ENCODE data around the gene RAMP1. TPM values are rescaled to one million over a fixed set of nuclear protein-coding genes. Genes with fewer than 3 reads are reported as not detected.

The RAMP1 gene
- total RNA-seq, 2 donors from 2014 or later: 75.3 to 300 TPM

DNA sequence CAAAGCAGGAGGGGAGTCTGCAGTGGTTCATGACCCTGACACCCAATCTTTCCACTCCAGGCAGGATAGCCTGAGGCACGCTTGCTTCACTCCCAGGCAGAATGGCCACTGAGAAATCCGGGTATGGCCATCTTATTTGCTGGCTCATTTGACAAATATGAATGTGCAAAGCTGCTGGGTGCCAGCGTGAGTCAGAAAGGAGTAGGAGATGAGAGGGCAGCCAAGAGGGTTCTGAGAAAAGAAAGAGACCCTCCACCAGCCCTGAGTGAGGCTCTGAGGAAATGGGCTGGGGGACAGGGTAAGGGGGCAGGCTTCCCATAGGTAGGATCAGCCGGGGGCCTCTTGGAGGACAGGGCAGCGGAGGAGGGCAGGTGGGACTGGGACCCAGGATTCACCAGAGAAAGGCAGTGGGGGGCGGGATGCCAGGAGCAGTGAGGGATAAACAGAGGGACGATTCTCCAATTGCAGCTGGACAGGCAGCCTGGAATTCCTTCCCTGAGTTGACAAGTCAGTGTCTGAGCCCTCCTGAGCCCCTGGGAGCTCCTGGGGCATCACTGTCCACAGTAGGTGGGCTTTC, 15.2 kb downstream of the RAMP1 start:
- no peak overlapping the region for H3K27ac ChIP-seq
- no peaks in the 10 kb centered on the region for H3K36me3 ChIP-seq
- DNase-seq (ENCODE audit: low spot score): no peak
- H3K9me3 ChIP-seq: no peaks in the 10 kb centered on the region
- TF ChIP-seq POLR2A (IDR thresholded peaks at IDR 0.05): no peak
- TF ChIP-seq, protein P1, sequence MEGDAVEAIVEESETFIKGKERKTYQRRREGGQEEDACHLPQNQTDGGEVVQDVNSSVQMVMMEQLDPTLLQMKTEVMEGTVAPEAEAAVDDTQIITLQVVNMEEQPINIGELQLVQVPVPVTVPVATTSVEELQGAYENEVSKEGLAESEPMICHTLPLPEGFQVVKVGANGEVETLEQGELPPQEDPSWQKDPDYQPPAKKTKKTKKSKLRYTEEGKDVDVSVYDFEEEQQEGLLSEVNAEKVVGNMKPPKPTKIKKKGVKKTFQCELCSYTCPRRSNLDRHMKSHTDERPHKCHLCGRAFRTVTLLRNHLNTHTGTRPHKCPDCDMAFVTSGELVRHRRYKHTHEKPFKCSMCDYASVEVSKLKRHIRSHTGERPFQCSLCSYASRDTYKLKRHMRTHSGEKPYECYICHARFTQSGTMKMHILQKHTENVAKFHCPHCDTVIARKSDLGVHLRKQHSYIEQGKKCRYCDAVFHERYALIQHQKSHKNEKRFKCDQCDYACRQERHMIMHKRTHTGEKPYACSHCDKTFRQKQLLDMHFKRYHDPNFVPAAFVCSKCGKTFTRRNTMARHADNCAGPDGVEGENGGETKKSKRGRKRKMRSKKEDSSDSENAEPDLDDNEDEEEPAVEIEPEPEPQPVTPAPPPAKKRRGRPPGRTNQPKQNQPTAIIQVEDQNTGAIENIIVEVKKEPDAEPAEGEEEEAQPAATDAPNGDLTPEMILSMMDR (IDR thresholded peaks at IDR 0.05): no peak
- no peak for TF ChIP-seq POLR2AphosphoS5 (IDR thresholded peaks at IDR 0.05)
- intact Hi-C loops (cut with DNase I): no loop called here
- 69% methylated on average over 7 of the region's 7 CpGs for WGBS
- H3K4me3 ChIP-seq: no peak overlapping the region
- H3K4me1 ChIP-seq (replicated peaks): peaks cover 9% of the 10 kb centered on the region
- no peaks in the 10 kb centered on the region for H3K27me3 ChIP-seq (replicated peaks; ENCODE audit: insufficient read depth)

DNA sequence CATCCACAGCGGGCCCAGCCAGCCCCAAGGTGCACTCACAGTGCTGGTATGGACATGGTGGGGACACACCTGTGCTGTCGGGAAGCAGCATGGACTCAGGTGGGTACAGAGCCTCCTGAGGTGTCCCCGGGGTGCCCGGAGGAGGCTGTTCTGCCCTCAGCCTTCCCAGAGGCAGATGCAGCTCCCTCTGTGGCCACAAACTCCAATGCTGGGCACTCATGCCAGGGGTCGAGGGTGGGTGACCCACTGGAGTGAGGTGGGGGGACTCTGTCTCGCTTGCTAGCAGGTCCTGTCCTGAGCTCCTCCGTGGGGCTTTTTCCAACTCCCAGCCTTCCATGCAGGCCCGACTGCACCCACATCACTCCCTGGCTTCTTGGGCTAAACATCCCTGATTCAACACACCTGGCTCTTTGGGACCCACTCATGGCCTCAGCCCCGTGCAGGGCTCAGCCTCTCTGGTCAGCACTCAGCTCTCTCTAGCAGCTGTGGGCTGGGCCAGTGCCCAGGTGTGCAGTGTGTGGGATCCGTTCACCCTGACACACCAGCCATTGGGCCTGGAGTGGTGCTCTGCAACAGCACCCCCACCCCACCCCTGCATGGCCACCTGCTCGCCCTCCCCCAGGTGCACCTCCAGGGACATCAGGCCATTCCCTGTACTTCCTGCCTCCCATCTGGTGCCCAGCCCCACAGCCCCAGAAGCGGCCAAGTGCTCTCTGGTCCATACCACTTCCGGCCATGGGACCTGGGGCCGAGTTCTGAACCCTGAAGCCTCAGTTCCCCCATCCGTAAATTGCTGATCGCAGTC, 16.0 kb downstream of the RAMP1 start:
- Histone ChIP-seq H3K4me1 (replicated peaks) (peaks cover 9% of the 10 kb centered on the region), H3K27ac (no peak overlapping the region)

DNA sequence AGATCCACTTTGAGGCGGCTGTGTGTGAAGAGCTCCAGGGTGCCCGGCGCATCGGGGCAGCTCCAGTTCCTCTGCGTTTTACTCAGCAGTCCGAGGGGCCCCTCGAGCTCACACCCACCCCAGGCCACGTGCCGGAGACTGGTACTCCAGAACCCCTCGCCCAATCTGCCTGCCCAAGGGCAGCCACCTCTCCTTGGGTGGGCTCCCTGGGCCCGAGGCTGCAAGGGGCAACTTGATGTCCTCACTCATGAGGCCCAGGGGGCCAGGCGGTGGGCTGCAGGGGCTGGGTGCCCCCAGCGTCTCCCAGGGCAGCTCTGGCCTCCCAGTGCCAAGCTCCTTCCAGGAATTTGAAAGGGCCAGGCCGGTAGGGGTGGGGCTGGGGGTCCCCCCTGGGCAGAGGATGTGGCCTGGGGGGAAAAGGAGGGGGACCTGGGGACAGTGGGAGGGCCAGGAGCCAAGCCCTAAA, 16.7 kb downstream of the RAMP1 start:
- Histone ChIP-seq H3K27ac (no peak overlapping the region), H3K4me1 (replicated peaks) (peaks cover 9% of the 10 kb centered on the region), H3K36me3 (no peaks in the 10 kb centered on the region), H3K9me3 (no peaks in the 10 kb centered on the region), H3K27me3 (replicated peaks; ENCODE audit: insufficient read depth) (no peaks in the 10 kb centered on the region), H3K4me3 (no peak overlapping the region)
- DNase-seq (ENCODE audit: low spot score): no peak
- TF ChIP-seq POLR2A (IDR thresholded peaks at IDR 0.05) (no peak), POLR2AphosphoS5 (IDR thresholded peaks at IDR 0.05) (no peak)
- TF ChIP-seq, protein P1 (IDR thresholded peaks at IDR 0.05): no peak
- 85% methylated on average over 14 of the region's 14 CpGs for WGBS
- intact Hi-C loops (cut with DNase I): no loop called here

More for the DNA sequence above, 16.0 kb downstream of the RAMP1 start:
- TF ChIP-seq, protein P1 (IDR thresholded peaks at IDR 0.05): no peak
- no peak for TF ChIP-seq POLR2AphosphoS5 (IDR thresholded peaks at IDR 0.05)
- TF ChIP-seq POLR2A (IDR thresholded peaks at IDR 0.05): no peak
- H3K36me3 ChIP-seq: no peaks in the 10 kb centered on the region
- no peak overlapping the region for H3K4me3 ChIP-seq
- H3K27me3 ChIP-seq (replicated peaks; ENCODE audit: insufficient read depth): no peaks in the 10 kb centered on the region
- no peak for DNase-seq (ENCODE audit: low spot score)
- intact Hi-C loops (cut with DNase I): no loop called here
- WGBS: 90% methylated on average over 16 of the region's 16 CpGs
- no peaks in the 10 kb centered on the region for H3K9me3 ChIP-seq

DNA sequence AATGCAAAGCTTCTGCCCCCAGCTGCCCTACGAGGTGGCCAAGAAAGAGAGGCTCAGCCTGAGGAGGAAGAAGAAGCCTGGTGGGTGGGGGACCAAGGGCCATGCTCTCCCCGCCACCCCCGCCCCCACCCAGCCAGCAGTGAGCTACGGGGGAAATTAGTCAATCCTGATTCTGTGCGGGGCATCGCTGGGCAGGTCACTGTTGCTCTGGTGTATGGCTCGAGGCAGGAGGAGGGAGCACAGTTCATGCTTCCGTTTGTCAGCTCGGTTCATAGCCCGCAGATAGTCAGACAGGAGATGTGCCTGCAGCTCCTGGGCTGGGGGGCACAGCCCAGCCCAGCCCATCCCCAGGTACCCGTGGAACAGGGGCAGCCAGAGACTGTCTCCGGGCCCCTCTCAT, 17.1 kb downstream of the RAMP1 start:
- no peak overlapping the region for H3K4me3 ChIP-seq
- TF ChIP-seq POLR2A (IDR thresholded peaks at IDR 0.05): no peak
- H3K4me1 ChIP-seq (replicated peaks): peaks cover 9% of the 10 kb centered on the region
- DNase-seq (ENCODE audit: low spot score): no peak
- H3K27me3 ChIP-seq (replicated peaks; ENCODE audit: insufficient read depth): no peaks in the 10 kb centered on the region
- intact Hi-C loops (cut with DNase I): no loop called here
- H3K27ac ChIP-seq: no peak overlapping the region
- no peaks in the 10 kb centered on the region for H3K9me3 ChIP-seq
- WGBS: 86% methylated on average over 6 of the region's 12 CpGs
- H3K36me3 ChIP-seq: no peaks in the 10 kb centered on the region

DNA sequence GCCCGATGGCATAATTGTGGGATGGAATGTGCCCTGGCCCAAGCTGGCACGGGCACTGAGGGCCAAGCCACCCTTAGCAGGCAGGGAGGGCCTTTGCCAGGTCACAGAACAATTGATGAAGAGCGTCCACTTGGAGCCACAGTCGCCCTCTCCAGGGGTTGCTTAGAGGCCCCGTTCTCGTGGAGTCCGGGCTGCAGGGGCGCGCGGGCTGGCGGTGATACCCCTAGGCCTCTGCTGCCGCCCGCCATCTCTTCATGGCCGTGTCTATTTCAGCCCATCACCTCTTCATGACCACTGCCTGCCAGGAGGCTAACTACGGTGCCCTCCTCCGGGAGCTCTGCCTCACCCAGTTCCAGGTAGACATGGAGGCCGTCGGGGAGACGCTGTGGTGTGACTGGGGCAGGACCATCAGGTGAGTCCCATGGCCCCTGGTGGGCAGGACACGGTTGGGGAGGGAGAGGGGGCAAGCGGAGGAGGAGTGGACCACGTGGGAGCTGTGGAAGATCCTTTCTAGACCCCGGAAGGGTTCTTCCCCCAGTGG, 17.6 kb downstream of the RAMP1 start:
- H3K4me1 ChIP-seq (replicated peaks): peaks cover 9% of the 10 kb centered on the region
- intact Hi-C loops (cut with DNase I): no loop called here
- DNase-seq (ENCODE audit: low spot score): no peak
- no peak for TF ChIP-seq POLR2A (IDR thresholded peaks at IDR 0.05)
- no peaks in the 10 kb centered on the region for H3K27me3 ChIP-seq (replicated peaks; ENCODE audit: insufficient read depth)
- no peak overlapping the region for H3K4me3 ChIP-seq
- H3K36me3 ChIP-seq: no peaks in the 10 kb centered on the region
- no peaks in the 10 kb centered on the region for H3K9me3 ChIP-seq
- H3K27ac ChIP-seq: no peak overlapping the region
- 93% methylated on average over 23 of the region's 23 CpGs for WGBS

All from prostate gland (tissue), 2 donors.